GM21381 (cell line): ENCODE results near the gene LYPD1.
"Not testable (repeated sequence)": the region's sequence is repeated elsewhere in the genome, so short reads cannot be mapped to it uniquely, and the experiment has no call there.

Source experiments
- ATAC-seq: cut with Tn5 transposase; IDR thresholded peaks from one replicate; pipeline ENCODE4 v1.9.1; 2021; ENCODE audit warnings: mild to moderate bottlenecking, moderate library complexity; ENCODE audit not compliant: unreplicated experiment

The LYPD1 gene, protein sequence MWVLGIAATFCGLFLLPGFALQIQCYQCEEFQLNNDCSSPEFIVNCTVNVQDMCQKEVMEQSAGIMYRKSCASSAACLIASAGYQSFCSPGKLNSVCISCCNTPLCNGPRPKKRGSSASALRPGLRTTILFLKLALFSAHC

DNA sequence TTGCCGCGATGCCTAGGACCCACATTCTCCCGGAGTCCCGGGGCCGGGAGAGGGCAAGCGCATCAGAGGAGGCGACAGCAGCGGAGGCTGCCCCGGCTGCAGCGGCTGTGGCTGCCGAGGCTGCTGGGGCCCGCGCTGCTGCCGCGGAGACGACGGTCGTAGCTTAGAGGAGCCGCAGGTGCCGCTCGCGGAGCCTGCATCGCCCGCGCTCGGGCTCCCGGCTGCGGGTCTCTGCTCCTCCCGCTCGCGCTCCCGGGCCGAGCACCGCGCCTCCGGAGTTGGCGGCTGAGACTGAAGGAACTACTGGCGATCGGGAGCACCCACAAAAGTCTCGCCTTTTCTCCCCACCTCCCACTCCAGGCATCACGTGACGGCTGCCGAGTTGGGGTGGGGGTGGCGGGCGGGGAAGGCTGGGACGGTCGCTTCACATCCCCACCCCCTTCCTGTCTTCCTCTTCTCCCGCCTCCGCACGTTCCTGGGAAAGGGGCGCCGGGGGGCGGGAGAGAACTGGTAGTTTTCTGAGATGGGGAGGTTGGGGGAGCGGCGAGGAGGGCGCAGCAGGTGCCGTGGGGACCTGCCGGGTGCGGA is at the start of gene LYPD1:
Gene LYPD1 (minus strand): TSS at position 298 of the 588 bp plus-strand sequence. CDS start 273 bp downstream, at position 25.
- no peak for ATAC-seq

DNA sequence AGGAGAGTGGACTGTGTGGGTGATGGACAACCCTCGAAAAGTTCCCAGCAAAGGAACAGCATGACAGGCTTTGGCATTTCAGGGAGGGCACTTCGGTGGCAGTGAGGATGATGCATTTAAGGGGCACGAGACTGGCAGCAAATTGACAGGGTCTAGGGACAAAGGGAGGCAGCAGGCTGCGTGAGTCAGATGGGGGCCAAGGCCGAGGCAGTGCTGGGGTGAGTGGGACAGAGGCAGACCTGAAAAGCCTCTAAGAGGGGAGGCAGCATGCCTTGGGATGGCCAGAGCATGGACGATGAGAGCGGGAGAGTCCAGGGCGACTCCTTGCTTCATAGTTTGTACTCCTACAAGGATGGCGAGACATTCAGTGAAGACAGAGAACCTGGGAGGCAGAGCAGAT is 49.5 kb upstream of the LYPD1 start:
- no peak for ATAC-seq

GRCh38 chr2:132716954-132717353 is 46.9 kb upstream of the LYPD1 start:
- ATAC-seq = no peak

DNA sequence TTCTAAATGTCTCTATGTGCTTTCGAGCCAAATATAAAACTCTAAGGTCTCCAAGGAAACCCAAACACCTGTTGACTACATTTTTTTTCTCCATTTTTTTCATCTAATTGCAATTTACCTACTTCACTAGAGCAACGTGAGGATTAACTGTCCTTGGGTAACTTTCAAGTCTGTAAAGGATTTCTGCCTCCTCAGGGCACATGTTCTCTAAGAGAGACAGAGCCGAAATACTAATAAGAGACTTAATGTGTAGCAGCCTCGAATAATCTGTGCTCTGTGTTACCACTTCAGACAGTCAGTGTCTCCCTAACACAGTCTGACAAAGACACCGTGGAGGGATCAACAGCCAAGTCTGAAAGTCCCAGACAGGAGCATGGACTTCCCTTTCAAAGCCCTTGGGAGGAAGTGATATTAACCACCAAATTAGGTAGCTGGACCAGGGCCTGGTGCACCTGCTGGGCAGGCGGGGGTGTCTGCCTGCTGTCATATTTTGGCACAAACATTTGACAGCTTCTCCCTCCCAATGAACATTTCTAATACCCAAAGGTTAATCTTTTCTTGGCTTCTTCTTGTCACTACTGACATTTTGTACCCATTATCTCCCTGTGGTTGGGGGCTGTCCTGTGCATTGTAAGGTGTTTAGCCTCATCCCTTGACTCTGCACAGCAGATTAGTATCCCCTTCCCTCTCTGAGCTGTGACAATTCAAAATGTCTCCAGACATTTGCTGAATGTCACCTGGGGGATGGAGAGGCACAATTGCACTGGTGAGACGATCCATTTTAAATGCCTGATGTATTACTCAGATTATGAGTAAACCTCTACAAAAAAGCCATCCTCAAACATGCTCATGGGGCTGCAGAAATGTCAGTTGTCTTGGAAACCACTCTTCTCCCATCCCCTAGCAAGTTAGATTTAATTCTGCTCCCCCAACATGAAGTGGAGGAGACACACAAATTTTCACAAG is 45.7 kb upstream of the LYPD1 start:
- no peak for ATAC-seq

DNA sequence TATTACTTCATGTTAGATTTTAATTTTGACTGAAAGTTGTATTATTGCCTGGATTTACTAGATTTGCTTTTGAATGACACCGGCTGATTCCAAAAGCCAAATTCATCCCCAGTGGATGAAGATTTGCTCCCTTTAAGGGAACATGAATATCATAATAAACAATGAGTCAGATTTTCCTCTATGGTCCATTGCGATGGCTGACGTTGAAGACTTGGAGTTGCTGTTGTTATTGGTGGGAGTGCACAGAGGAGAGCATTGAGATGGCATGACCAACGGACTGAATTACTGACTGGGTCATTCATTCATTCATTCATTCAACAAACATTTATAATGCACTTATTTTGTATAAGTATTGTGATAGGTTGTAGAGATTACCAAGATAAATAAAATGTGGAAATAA is 33.4 kb upstream of the LYPD1 start:
- ATAC-seq = no peak

DNA sequence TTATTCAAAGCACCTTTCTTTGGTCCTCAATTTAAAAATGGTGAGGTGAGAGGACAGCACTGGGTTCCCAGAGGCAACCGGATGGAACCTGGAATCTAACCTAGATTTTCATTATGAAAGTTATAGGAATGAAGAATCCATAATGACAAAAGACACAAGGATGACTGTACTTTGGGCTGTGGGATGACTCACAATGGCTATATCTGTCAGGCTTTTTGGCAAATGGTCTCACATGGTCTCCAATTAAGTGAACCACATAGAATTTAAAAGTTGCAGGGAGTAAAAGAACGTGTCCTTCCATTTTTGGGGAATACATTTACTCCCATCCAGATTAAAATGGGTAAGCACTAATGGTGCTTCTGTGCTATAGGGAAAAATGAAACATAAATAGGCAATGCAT is 31.8 kb upstream of the LYPD1 start:
- no peak for ATAC-seq

DNA sequence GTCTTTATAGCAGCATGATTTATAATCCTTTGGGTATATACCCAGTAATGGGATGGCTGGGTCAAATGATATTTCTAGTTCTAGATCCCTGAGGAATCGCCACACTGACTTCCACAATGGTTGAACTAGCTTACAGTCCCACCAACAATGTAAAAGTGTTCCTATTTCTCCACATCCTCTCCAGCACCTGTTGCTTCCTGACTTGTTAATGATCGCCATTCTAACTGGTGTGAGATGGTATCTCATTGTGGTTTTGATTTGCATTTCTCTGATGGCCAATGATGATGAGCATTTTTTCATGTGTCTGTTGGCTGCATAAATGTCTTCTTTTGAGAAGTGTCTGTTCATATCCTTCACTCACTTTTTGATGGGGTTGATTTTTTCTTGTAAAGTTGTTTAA is 29.8 kb upstream of the LYPD1 start:
- not testable (repeated sequence) for ATAC-seq

DNA sequence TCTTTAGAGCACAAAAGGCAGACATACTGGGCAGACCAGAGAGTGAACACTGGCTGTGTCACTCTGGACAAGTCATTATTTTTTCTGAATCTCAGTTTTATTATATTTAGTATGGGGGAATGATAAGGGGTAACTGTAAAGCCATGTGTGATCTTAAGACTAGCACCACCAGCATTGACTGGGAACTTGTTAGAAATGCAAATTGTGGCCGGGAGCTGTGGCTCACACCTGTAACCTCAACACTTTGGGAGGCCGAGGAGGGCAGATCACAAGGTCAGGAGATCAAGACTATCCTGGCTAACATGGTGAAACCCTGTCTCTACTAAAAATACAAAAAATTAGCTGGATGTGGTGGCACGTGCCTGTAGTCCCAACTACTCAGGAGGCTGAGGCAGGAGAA is 28.3 kb upstream of the LYPD1 start:
- not testable (repeated sequence) for ATAC-seq

GRCh38 chr2:132697556-132698205 is 27.7 kb upstream of the LYPD1 start:
- ATAC-seq = no peak

GRCh38 chr2:132692816-132693215 is 22.8 kb upstream of the LYPD1 start:
- ATAC-seq = no peak

DNA sequence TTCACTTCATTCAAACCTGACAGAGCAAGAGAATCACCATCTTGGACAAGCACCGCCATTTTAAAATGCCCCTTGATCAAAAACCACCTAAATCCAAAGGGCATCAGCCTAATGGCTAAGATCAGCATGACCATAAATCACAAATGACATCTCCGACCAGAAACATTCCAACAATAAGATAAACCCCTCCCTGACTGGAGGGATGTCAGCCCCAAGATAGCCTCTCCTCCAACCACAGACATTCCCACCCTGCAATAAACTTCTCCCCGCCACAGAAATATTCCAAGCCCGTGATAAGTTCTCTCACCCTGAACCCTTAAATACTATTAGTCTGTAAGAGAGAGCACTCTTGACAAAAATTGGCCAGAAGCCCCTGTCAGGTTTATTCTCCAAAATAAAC is 21.6 kb upstream of the LYPD1 start:
- no peak for ATAC-seq

- no peak for ATAC-seq
These were observed 20.8 kb upstream of the LYPD1 start for GRCh38 chr2:132690664-132691303.

- ATAC-seq = no peak
These were observed 11.8 kb upstream of the LYPD1 start for GRCh38 chr2:132681766-132682165.

GRCh38 chr2:132680544-132680943 is 10.5 kb upstream of the LYPD1 start:
- ATAC-seq = no peak

DNA sequence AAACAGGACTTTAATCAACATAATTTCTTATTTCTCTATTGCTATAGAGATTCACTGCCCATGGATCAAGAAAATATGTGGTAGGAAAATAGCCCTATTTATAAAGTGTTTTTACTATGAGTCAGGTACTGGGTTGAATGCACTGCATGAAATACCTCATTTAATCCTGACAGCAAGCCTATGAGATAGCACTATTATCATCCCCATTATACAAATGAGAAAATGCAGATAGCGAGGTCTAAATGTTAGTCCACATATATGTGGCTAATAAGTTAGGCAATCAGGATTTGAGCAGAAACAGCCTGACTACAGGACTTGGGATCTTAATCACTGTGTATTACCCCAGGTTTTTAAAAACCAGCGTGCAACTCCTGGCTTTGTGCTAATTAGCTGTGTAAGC is 8.5 kb upstream of the LYPD1 start:
- ATAC-seq = no peak

DNA sequence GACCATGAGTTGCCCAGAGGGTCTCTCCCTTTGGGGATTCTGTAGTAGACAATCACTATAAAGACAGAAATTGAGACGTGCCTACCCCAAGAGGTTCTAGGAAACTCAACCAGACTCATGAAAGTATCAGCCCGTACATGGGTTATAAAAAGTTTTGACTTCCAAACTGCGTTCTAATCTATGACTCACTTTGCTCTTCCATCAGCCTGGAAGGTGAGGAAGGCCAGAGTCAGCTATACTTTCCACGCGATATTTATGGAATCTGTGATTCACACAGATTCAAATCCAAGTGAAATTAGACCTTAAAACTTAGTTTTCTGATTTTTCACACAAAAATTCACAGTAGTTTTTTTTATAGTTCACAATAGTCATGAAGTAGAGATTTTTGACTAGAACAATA is 7.7 kb upstream of the LYPD1 start:
- no peak for ATAC-seq

GRCh38 chr2:132676999-132677398 is 7.0 kb upstream of the LYPD1 start:
- ATAC-seq = no peak

DNA sequence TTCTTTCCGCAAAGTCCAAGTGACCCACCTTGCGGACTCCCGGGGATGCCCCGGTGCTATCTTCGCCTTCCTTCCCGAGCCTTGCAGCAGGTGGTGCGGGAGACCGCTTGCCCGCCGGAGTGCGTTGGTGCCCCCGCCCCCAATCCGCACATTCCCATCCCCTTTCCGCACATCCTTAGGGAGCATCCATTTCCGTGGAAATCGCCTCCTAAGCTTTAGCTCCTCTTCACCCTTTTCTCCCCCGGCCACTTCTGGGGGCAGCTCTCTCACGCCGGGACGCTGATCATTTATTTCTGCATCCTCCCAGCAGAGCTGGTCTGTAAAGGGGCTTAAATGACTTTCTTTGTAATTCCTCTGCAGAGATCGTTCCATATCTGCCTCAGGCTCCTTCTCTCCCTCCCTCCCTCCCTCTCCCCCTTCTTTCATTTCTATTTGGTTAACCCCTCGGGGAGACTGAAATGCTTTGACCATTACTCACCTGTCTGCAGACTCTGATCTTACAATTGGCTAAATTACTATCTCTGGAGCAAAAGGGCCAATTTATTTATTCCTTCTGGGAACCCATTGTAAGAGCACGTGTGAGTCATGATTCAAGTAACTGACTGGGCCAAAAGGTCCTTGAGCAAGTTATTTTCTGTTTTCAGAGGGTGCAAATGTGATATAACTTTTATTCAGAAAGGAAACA is 1.3 kb upstream of the LYPD1 start:
- ATAC-seq = no peak

DNA sequence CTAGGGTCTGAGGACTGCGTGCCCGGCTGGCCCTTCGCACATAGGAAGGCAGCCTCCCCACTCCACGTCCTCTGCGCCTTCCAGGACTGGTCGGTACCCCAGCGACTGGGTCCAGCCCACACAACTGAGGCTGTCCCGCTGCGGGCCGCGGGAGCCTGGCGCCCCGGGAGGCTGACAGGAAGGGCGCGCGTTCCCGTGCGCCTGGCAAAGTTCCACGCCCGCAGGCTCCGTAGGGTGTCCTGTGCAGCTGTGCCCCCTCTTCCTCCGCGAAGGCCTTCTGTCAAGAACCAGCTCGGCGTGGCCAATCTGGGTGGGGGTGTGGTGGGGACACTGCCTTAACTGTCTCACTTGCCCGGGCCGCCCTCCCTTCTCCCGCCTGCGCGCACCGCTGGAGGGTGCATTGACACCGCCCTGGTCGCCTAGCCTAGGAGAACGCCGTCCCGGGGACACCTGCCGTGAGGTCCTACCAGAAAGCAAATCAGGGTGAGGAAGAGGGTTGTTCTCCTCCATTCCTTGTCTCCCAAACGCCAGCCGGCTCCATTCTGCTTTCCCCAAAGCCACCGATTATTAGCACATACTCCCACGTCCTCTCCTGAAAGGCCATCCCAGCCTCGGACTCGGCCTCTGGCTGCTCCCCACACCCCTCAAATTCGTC is 618 bp upstream of the LYPD1 start:
- no peak for ATAC-seq
